H1 (cell line): ENCODE results near the gene RCE1. TPM values are rescaled to one million over a fixed set of nuclear protein-coding genes. Genes with fewer than 3 reads are reported as not detected.

ENCODE experiments used
- CHD1 ChIP-seq: IDR thresholded peaks from 2 replicates; pipeline ENCODE4 v1.6.1; 2012; ENCODE audit warnings: low read depth, low read length, improper control_type of control experiment
- CHD7 ChIP-seq: fragments of 300-600 bp; sonication (generic); IDR thresholded peaks from 2 replicates; pipeline ENCODE4 v1.7.1; 2012; ENCODE audit warnings: low read length, moderate library complexity, mild to moderate bottlenecking, inconsistent platforms; ENCODE audit not compliant: insufficient replicate concordance
- HDAC6 ChIP-seq: IDR thresholded peaks from one replicate; pipeline ENCODE4 v1.7.1; 2012; ENCODE audit warnings: low read depth, mild to moderate bottlenecking, inconsistent platforms, low read length, moderate library complexity
- MAFK ChIP-seq: IDR thresholded peaks from 2 replicates; pipeline ENCODE4 v1.6.1; 2012; ENCODE audit warnings: low read depth, mild to moderate bottlenecking, improper control_type of control experiment, low read length
- POLR2AphosphoS5 ChIP-seq: IDR thresholded peaks from 2 replicates; pipeline ENCODE4 v1.6.1; 2011; ENCODE audit warnings: low read depth, low read length
- RAD21 ChIP-seq, 2 experiments: IDR thresholded peaks in 1 of 2; conservative IDR thresholded peaks in 1 of 2; 2 replicates each; pipeline ENCODE4 v1.6.1; 2011; ENCODE audit warnings: low read depth in 2 of 2, low read length in 2 of 2, improper control_type of control experiment in 1 of 2, inconsistent platforms in 1 of 2, mild to moderate bottlenecking in 1 of 2, moderate library complexity in 1 of 2
- SIN3A ChIP-seq, 2 experiments: IDR thresholded peaks in 1 of 2; conservative IDR thresholded peaks in 1 of 2; 2 replicates each; pipeline ENCODE4 v1.6.1; 2011 to 2012; ENCODE audit warnings: low read length in 2 of 2, improper control_type of control experiment in 1 of 2, low read depth in 1 of 2, mild to moderate bottlenecking in 1 of 2
- SUZ12 ChIP-seq: fragments of 200-600 bp; sonication (generic); IDR thresholded peaks from 2 replicates; pipeline ENCODE4 v1.6.1; 2012; ENCODE audit warnings: mild to moderate bottlenecking, inconsistent platforms, low read length, moderate library complexity, mixed read lengths
- TBP ChIP-seq: IDR thresholded peaks from 2 replicates; pipeline ENCODE4 v1.6.1; 2011; ENCODE audit warnings: low read depth, low read length, improper control_type of control experiment
- polyA plus RNA-seq, 7 experiments: library from polyadenylated mRNA; depleted of rRNA in 3 of 7; stranded (reverse) in 5 of 7; unstranded in 2 of 7; fragments of >200 nt in 5 of 7; fragments of 200-250 nt in 2 of 7; gene quantifications; 1 replicate in 5 of 7; 2 replicates in 1 of 7; 4 replicates in 1 of 7; pipeline versions ENCODE4 v1.2.1 to v1.2.3, GENCODE V29; 2011 to 2013; ENCODE audit warnings: missing spikeins in 2 of 7, mixed read lengths in 2 of 7
- total RNA-seq: library from RNA; stranded (reverse); fragmentation: NEBNext Ultra II Directional; extraction: Animal tissue kit (Norgen Biotek cat#: 25700); gene quantifications from 2 replicates; pipeline ENCODE4 v1.2.1, GENCODE V29; 2021

RCE1 gene
- total and polyA plus RNA-seq, 2 of the 8 experiments (the other 6 are each of a cell fraction or from before 2014, with no cell fraction given) = 35.8 to 84.8 TPM

- TF ChIP-seq CHD7 = no peak
- TF ChIP-seq HDAC6 = no peak
- TF ChIP-seq SUZ12 = no peak
- TF ChIP-seq MAFK = no peak
- TF ChIP-seq POLR2AphosphoS5 = no peak
- TF ChIP-seq SIN3A (conservative IDR thresholded peaks at IDR 0.05 in 1 of 2, IDR thresholded peaks at IDR 0.05 in 1 of 2; ENCODE audit: low read depth in 1 of 2, low read length in 2 of 2) = peak in 1 of 2 experiments; percentile 49; a peak in 2 of 4 replicates
- no peak for TF ChIP-seq CHD1
- peak; percentile 81 to 83 for TF ChIP-seq RAD21 (IDR thresholded peaks at IDR 0.05 in 1 of 2, conservative IDR thresholded peaks at IDR 0.05 in 1 of 2; ENCODE audit: low read depth in 2 of 2, low read length in 2 of 2)
- TF ChIP-seq TBP = no peak
Observed at GRCh38 chr11:66883016-66883965, 40.0 kb downstream of the RCE1 start (continued).
